Measurements from ENCODE around the gene C5orf22.

Gene C5orf22

DNA sequence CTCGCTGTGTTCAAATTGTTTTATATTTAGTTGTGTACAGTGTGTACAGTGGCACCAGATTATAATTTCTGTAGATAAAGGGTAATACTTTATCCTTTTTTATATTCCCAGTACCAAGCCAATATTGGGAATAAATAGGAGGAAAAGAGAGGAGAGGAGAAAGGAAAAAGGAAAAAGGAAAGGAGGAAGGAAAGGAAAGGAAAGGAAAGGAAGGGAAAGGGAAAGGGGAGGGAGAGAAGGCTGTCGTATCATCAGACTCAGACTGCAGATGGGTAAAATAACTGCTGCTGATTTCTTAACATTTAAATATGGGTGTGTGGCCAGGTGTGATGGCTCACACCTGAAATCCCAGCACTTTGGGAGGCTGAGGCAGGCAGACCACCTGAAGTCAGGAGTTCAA is 51.0 kb downstream of the C5orf22 start:
- Histone ChIP-seq H3K4me1 (ENCODE audit: insufficient read depth, low read length, poor library complexity, severe bottlenecking) (no peaks in the 10 kb centered on the region), H3K36me3 (ENCODE audit: insufficient read depth, low read length) (no peaks in the 10 kb centered on the region), H4K20me1 (ENCODE audit: insufficient read depth, low read length, poor library complexity, severe bottlenecking) (no peaks in the 10 kb centered on the region), H3K9me3 (ENCODE audit: insufficient read depth, low read depth, low read length) (no peaks in the 10 kb centered on the region), H3K27me3 (ENCODE audit: insufficient read depth, low read length, poor library complexity, severe bottlenecking) (no peaks in the 10 kb centered on the region), H3K4me3 (ENCODE audit: low read length, poor library complexity, severe bottlenecking) (no peak overlapping the region), H2AFZ (ENCODE audit: low read length) (no peak overlapping the region), H3K4me2 (ENCODE audit: low read depth, low read length, poor library complexity, severe bottlenecking) (no peak overlapping the region), H3F3A (ENCODE audit: low read depth) (no peaks in the 10 kb centered on the region), H3K9ac (ENCODE audit: low read depth, low read length, poor library complexity, severe bottlenecking) (no peak overlapping the region), H3K79me2 (ENCODE audit: insufficient read depth, low read length) (no peaks in the 10 kb centered on the region), H3K9me2 (replicated peaks; ENCODE audit: low read depth, low read length) (no peaks in the 10 kb centered on the region)
- TF ChIP-seq EZH2phosphoT487 (IDR thresholded peaks at IDR 0.05; ENCODE audit: borderline replicate concordance): no peak
- TF ChIP-seq, protein P1, sequence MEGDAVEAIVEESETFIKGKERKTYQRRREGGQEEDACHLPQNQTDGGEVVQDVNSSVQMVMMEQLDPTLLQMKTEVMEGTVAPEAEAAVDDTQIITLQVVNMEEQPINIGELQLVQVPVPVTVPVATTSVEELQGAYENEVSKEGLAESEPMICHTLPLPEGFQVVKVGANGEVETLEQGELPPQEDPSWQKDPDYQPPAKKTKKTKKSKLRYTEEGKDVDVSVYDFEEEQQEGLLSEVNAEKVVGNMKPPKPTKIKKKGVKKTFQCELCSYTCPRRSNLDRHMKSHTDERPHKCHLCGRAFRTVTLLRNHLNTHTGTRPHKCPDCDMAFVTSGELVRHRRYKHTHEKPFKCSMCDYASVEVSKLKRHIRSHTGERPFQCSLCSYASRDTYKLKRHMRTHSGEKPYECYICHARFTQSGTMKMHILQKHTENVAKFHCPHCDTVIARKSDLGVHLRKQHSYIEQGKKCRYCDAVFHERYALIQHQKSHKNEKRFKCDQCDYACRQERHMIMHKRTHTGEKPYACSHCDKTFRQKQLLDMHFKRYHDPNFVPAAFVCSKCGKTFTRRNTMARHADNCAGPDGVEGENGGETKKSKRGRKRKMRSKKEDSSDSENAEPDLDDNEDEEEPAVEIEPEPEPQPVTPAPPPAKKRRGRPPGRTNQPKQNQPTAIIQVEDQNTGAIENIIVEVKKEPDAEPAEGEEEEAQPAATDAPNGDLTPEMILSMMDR (conservative IDR thresholded peaks at IDR 0.05; ENCODE audit: low read length): no peak

DNA sequence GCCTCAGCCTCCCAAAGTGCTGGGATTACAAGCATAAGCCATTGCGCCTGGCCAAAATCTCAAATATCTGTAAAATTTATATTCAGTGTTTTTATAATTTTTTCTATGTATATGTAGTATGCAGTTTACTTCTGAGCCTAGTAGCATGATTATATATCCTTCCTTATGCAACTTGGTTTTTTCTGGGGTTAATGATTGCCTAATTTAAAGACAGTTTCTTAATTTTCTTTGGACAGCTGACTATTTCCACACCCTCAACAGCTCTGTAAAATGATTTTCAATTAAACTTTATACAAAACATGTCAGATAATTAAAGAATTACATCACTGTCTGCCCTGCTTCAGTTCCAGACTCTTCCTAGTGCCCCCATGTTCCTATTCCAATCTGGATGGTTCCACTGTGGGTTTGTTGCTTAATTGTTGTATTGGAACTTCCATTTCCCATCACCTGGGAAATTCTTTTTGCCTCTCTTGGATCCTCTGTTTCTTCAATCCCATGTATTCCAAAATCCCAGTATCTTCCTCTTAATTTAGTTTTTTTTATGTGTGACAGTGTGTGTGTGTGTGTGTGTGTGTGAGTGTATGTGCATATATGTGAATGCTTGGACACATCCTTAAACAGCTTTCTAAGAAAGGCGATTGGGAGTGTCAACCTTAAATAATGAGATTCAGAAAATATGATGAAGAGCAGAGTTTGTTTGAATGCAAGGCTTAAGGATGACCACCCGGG is 53.2 kb downstream of the C5orf22 start:
- Histone ChIP-seq H3F3A (ENCODE audit: low read depth) (no peaks in the 10 kb centered on the region), H2AFZ (ENCODE audit: low read length) (no peak overlapping the region), H3K27me3 (ENCODE audit: insufficient read depth, low read length, poor library complexity, severe bottlenecking) (no peaks in the 10 kb centered on the region), H3K36me3 (ENCODE audit: insufficient read depth, low read length) (no peaks in the 10 kb centered on the region), H3K4me3 (ENCODE audit: low read length, poor library complexity, severe bottlenecking) (no peak overlapping the region), H3K79me2 (ENCODE audit: insufficient read depth, low read length) (no peaks in the 10 kb centered on the region), H3K4me1 (ENCODE audit: insufficient read depth, low read length, poor library complexity, severe bottlenecking) (no peaks in the 10 kb centered on the region), H4K20me1 (ENCODE audit: insufficient read depth, low read length, poor library complexity, severe bottlenecking) (no peaks in the 10 kb centered on the region), H3K9me2 (replicated peaks; ENCODE audit: low read depth, low read length) (no peaks in the 10 kb centered on the region), H3K4me2 (ENCODE audit: low read depth, low read length, poor library complexity, severe bottlenecking) (no peak overlapping the region), H3K9ac (ENCODE audit: low read depth, low read length, poor library complexity, severe bottlenecking) (no peak overlapping the region), H3K9me3 (ENCODE audit: insufficient read depth, low read depth, low read length) (no peaks in the 10 kb centered on the region)
- TF ChIP-seq EZH2phosphoT487 (IDR thresholded peaks at IDR 0.05; ENCODE audit: borderline replicate concordance): no peak
- TF ChIP-seq, protein P1 (conservative IDR thresholded peaks at IDR 0.05; ENCODE audit: low read length): no peak

DNA sequence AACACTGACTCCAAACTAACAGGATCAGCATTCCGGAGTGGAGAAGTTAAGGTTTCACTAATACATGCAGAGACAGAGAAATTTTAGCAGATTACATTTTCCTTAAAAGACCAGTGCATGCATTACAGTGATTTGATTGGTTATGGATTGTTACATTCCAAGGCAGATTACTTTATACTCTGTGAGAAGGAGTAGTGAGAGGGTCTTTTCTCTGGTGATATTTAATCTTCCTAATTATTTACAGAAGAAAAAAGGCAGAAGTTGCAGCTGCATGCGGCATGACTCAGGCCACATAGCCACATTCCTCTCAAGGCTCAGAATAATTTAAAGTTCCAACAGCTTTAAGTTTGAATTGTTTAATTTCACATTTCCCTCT is 53.8 kb downstream of the C5orf22 start:
- Histone ChIP-seq H3K9ac (ENCODE audit: low read depth, low read length, poor library complexity, severe bottlenecking) (no peak overlapping the region), H2AFZ (ENCODE audit: low read length) (no peak overlapping the region), H4K20me1 (ENCODE audit: insufficient read depth, low read length, poor library complexity, severe bottlenecking) (no peaks in the 10 kb centered on the region), H3K36me3 (ENCODE audit: insufficient read depth, low read length) (no peaks in the 10 kb centered on the region), H3F3A (ENCODE audit: low read depth) (no peaks in the 10 kb centered on the region), H3K9me2 (replicated peaks; ENCODE audit: low read depth, low read length) (no peaks in the 10 kb centered on the region), H3K4me1 (ENCODE audit: insufficient read depth, low read length, poor library complexity, severe bottlenecking) (no peaks in the 10 kb centered on the region), H3K4me2 (ENCODE audit: low read depth, low read length, poor library complexity, severe bottlenecking) (no peak overlapping the region), H3K9me3 (ENCODE audit: insufficient read depth, low read depth, low read length) (no peaks in the 10 kb centered on the region), H3K4me3 (ENCODE audit: low read length, poor library complexity, severe bottlenecking) (no peak overlapping the region), H3K27me3 (ENCODE audit: insufficient read depth, low read length, poor library complexity, severe bottlenecking) (no peaks in the 10 kb centered on the region), H3K79me2 (ENCODE audit: insufficient read depth, low read length) (no peaks in the 10 kb centered on the region)
- TF ChIP-seq, protein P1 (conservative IDR thresholded peaks at IDR 0.05; ENCODE audit: low read length): no peak
- no peak for TF ChIP-seq EZH2phosphoT487 (IDR thresholded peaks at IDR 0.05; ENCODE audit: borderline replicate concordance)
